ENCODE data around the gene GAS7. TPM values are rescaled to one million over a fixed set of nuclear protein-coding genes. Genes with fewer than 3 reads are reported as not detected.

Gene GAS7
- total and polyA plus RNA-seq, 12 donors = 3.6 to 54.9 (median 28.0) TPM

- H3K36me3 ChIP-seq (replicated peaks in 1 of 2) = no peaks in the 10 kb centered on the region
- WGBS, 4 donors = 49 to 68% (median 59%) methylated on average over 9 to 12 of the region's 12 CpGs
- no peaks in the 10 kb centered on the region for H3K27me3 ChIP-seq
- H3K9me3 ChIP-seq (replicated peaks in 1 of 3) = no peaks in the 10 kb centered on the region
- no peak for DNase-seq
- no peak overlapping the region for H3K27ac ChIP-seq
- intact Hi-C loops (cut with DNase I) = no loop called here
- H3K4me1 ChIP-seq (replicated peaks in 1 of 2) = peaks cover 2 to 18% of the 10 kb centered on the region in 2 donors
- H3K4me3 ChIP-seq = no peak overlapping the region
- no peak for TF ChIP-seq CTCF (IDR thresholded peaks at IDR 0.05)
- no peak for TF ChIP-seq POLR2A (IDR thresholded peaks at IDR 0.05)
Measured at GRCh38 chr17:10120749-10121148, 77.7 kb downstream of the GAS7 start.

DNA sequence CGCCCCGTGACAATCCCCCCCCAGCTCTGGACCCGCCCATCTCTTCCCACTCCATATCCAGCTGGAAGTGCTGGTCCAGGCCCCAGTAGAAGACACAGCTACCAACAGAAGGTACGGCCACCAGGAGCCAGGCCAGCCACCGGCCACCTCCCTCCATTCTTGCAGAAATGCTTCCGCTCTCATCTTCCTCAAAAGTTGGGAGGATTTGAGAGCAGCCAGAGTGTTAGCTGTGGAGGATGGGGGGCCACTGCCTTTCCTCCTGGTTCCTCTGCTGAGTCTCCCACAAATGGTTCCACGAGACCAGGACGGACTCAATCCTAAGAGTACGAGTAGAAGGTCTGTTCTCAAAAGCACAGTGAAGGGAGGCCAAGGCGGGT, 78.3 kb downstream of the GAS7 start:
- H3K9me3 ChIP-seq (replicated peaks in 1 of 3) = no peaks in the 10 kb centered on the region
- intact Hi-C loops (cut with DNase I) = no loop called here
- no peaks in the 10 kb centered on the region for H3K27me3 ChIP-seq
- DNase-seq = peak in 1 of 7 donors; percentile 32
- H3K36me3 ChIP-seq (replicated peaks in 1 of 2) = no peaks in the 10 kb centered on the region
- no peak overlapping the region for H3K4me3 ChIP-seq
- peak overlapping the region in 1 of 5 donors; percentile 48 for H3K27ac ChIP-seq
- 70 to 86% (median 76%) methylated on average over 8 to 10 of the region's 10 CpGs for WGBS, 4 donors
- no peak for TF ChIP-seq POLR2A (IDR thresholded peaks at IDR 0.05)
- peaks cover 9 to 25% of the 10 kb centered on the region in 2 donors for H3K4me1 ChIP-seq (replicated peaks in 1 of 2)

- no peaks in the 10 kb centered on the region for H3K9me3 ChIP-seq (replicated peaks in 1 of 3)
- H3K36me3 ChIP-seq (replicated peaks in 1 of 2) = no peaks in the 10 kb centered on the region
- no peak overlapping the region for H3K4me3 ChIP-seq
- H3K27me3 ChIP-seq = no peaks in the 10 kb centered on the region
- H3K27ac ChIP-seq = peak overlapping the region in 1 of 5 donors; percentile 48
- 57 to 66% (median 59%) methylated on average over 5 to 8 of the region's 8 CpGs for WGBS, 4 donors
- peaks cover 15 to 29% of the 10 kb centered on the region in 2 donors for H3K4me1 ChIP-seq (replicated peaks in 1 of 2)
- DNase-seq = peak in 3 of 7 donors; percentile 34 to 62 (median 35)
- no peak for TF ChIP-seq POLR2A (IDR thresholded peaks at IDR 0.05)
- TF ChIP-seq CTCF (IDR thresholded peaks at IDR 0.05) = no peak
- intact Hi-C loops (cut with DNase I) = no loop called here
Measured at GRCh38 chr17:10119203-10120108, 79.0 kb downstream of the GAS7 start.

DNA sequence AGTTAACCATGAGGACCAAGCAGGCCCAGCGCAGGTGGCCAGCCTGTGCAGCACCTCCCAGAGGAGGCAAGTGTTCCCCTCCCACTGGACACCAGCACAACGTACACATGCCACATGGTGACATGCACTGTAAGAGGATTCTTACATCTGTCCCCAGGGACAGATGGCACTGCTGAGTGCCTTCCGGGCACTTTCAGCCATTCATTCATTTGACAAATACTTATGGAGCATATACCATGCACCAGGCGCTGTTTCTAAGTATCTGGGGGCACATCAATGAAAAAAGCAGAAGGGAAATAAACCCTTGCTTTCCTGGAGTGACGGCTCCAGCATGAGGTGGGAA, 79.6 kb downstream of the GAS7 start:
- H3K4me3 ChIP-seq = no peak overlapping the region
- no peaks in the 10 kb centered on the region for H3K27me3 ChIP-seq
- TF ChIP-seq CTCF (IDR thresholded peaks at IDR 0.05) (no peak), POLR2A (IDR thresholded peaks at IDR 0.05) (no peak)
- no peaks in the 10 kb centered on the region for H3K9me3 ChIP-seq (replicated peaks in 1 of 3)
- H3K4me1 ChIP-seq (replicated peaks in 1 of 2) = peaks cover 20 to 35% of the 10 kb centered on the region in 2 donors
- WGBS, 4 donors = 69 to 84% (median 78%) methylated on average over 5 of the region's 5 CpGs
- H3K27ac ChIP-seq = peak overlapping the region in 1 of 5 donors; percentile 48
- intact Hi-C loops (cut with DNase I) = no loop called here
- H3K36me3 ChIP-seq (replicated peaks in 1 of 2) = no peaks in the 10 kb centered on the region
- no peak for DNase-seq
